Measurements from ENCODE around the gene CACNG1. TPM values are rescaled to one million over a fixed set of nuclear protein-coding genes. Genes with fewer than 3 reads are reported as not detected.

CACNG1 gene
- total and polyA plus RNA-seq, 2 of the 4 experiments (the other 2 are of a cell fraction) = not detected

DNA sequence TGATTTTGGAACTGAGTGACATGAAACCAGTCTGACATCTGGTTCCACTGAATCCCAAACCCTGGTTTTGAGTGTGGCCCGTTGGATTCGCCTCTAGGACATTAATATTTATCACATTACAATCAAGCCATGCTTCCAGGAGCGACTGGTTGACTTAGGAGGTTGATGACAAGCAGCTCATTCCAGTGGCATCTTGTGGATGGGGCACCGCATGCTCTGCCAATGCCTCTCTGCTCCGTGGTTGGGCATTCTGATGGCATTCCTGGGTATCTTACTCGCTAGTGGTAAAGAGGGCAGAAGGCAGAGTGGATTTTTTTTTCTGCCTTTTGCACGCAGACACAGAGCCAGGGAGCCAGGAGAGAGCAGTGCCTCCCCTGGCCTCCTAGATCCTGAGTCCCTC lies 48.4 kb upstream of the CACNG1 start:
- WGBS, 2 experiments (ENCODE audit: extremely low coverage in 2 of 2, insufficient read length in 1 of 2) = 65% methylated on average over 2 of the region's 7 CpGs; no CpG with 5 or more reads in 1 of the 2 experiments
- H4K91ac ChIP-seq (ENCODE audit: insufficient read depth, low read depth, low read length) = no peak overlapping the region
- no peak overlapping the region for H2BK5ac ChIP-seq (ENCODE audit: low read depth, low read length, poor library complexity, severe bottlenecking)
- no peak overlapping the region for H2BK15ac ChIP-seq (ENCODE audit: low read depth, low read length)
- H4K20me1 ChIP-seq (ENCODE audit: insufficient read depth, low read length) = no peaks in the 10 kb centered on the region
- BruUV-seq (replicated peaks) = no TSS peak
- no peak overlapping the region for H3K4me3 ChIP-seq (ENCODE audit: insufficient read depth, low read depth, low read length)
- ATAC-seq (ENCODE audit: low read depth) = no peak
- H2BK120ac ChIP-seq (ENCODE audit: low read depth, low read length) = no peak overlapping the region
- no peak overlapping the region for H3K23ac ChIP-seq (ENCODE audit: low read depth, low read length)
- H3K36me3 ChIP-seq (ENCODE audit: control insufficient read depth, insufficient read depth, low read length) = no peaks in the 10 kb centered on the region
- in situ Hi-C loops (cut with MboI; ENCODE audit: low sequenced_read_pairs) (no loop called here), intact Hi-C loops (cut with micrococcal nuclease) (no loop called here), dilution Hi-C loops (cut with HindIII; ENCODE audit: low sequenced_read_pairs, unreplicated experiment) (no loop called here)
- no peak overlapping the region for H4K5ac ChIP-seq (ENCODE audit: low read depth, low read length)
- no peak overlapping the region for H4K8ac ChIP-seq (ENCODE audit: low read depth in 2 of 2, low read length in 2 of 2)
- no peak overlapping the region for H2AK5ac ChIP-seq (ENCODE audit: low read depth, low read length)
- no peak overlapping the region for H3K56ac ChIP-seq (ENCODE audit: extremely low read depth, insufficient read depth, low read length)
- H3K4ac ChIP-seq (ENCODE audit: low read depth, low read length) = no peak overlapping the region
- TF ChIP-seq, protein P1, sequence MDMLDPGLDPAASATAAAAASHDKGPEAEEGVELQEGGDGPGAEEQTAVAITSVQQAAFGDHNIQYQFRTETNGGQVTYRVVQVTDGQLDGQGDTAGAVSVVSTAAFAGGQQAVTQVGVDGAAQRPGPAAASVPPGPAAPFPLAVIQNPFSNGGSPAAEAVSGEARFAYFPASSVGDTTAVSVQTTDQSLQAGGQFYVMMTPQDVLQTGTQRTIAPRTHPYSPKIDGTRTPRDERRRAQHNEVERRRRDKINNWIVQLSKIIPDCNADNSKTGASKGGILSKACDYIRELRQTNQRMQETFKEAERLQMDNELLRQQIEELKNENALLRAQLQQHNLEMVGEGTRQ (IDR thresholded peaks at IDR 0.05; ENCODE audit: low read depth, low read length) = no peak
- no peak for DNase-seq
- no peak overlapping the region for H3K14ac ChIP-seq (replicated peaks; ENCODE audit: low read depth, low read length)
- no peak overlapping the region for H2AK9ac ChIP-seq (replicated peaks; ENCODE audit: low read depth, low read length, poor library complexity)
- peaks cover 28% of the 10 kb centered on the region for H3K27me3 ChIP-seq (ENCODE audit: control insufficient read depth, insufficient read depth, low read length)
- POLR2A ChIA-PET (ENCODE audit: unreplicated experiment) = no interaction called here
- H2BK20ac ChIP-seq (ENCODE audit: low read depth, low read length) = no peak overlapping the region
- CTCF ChIA-PET = no interaction called here
- H3K79me1 ChIP-seq (ENCODE audit: low read depth in 1 of 2, low read length in 2 of 2) = no peaks in the 10 kb centered on the region
- H3K4me1 ChIP-seq (ENCODE audit: control insufficient read depth, insufficient read depth, low read length) = no peaks in the 10 kb centered on the region
- H3K18ac ChIP-seq (ENCODE audit: low read depth, low read length) = no peak overlapping the region
- H3K9ac ChIP-seq (ENCODE audit: low read depth, low read length) = no peak overlapping the region
- H2AFZ ChIP-seq (replicated peaks; ENCODE audit: low read length, poor library complexity) = no peak overlapping the region
- H3K9me3 ChIP-seq (ENCODE audit: control insufficient read depth, insufficient read depth, low read length) = no peaks in the 10 kb centered on the region
- H3K27ac ChIP-seq (ENCODE audit: insufficient read depth, low read length) = no peak overlapping the region
- no peaks in the 10 kb centered on the region for H3K9me1 ChIP-seq (ENCODE audit: insufficient read depth, low read length)
- H3K4me2 ChIP-seq (ENCODE audit: low read depth, low read length) = no peak overlapping the region

Measured in IMR-90 (cell line).